NCI-H460 (cell line): Measurements from ENCODE around the gene CTDSP1. TPM values are rescaled to one million over a fixed set of nuclear protein-coding genes. Genes with fewer than 3 reads are reported as not detected.

Experiments used
- DNase-seq: peaks from one replicate; pipeline ENCODE4 v3.0.0-alpha.2; 2016; ENCODE audit warnings: low read depth; ENCODE audit errors: extremely low read depth
- total RNA-seq: library from RNA; depleted of rRNA; stranded (reverse); fragments of >200 nt; shearing (Covaris generic); gene quantifications from 2 replicates; pipeline ENCODE4 v1.2.3, GENCODE V29; 2014

CTDSP1 gene
- total RNA-seq, 1 experiment from 2014 or later, result 68.7 TPM

DNA sequence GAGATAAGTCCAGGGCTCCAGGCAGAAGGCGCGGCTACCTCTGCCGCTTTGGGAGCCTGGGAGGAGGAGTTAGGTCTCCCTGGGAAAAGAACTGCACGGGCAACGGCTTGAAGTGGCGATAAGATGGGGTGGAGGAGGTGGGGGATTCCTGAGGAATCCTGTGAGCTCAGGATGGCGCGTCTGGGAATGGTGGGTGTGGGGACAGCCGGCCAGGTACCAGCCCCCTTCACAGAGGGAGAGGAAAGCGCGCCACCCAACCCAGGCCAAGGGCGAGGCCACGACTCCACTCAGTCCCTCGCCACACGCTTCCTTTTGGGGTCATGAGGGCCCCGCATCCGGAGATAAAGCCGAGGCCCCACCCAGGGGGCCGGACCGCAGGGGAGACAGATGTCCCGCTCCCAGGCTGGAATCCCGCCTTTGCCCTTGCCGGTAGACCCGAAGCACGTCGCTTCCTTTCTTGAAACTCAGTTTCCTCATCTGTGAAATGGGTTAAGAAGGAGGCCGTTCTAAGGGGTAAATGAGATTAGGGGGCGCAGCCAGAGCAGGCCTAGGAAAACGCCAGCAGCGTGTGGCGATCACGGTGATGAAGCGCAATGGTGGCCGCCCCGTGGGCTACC lies 1.7 kb upstream of the CTDSP1 start:
- peak; percentile 64 for DNase-seq

- peak; percentile 61 for DNase-seq
These were observed 954 bp upstream of the CTDSP1 start for GRCh38 chr2:218398437-218399390.

DNA sequence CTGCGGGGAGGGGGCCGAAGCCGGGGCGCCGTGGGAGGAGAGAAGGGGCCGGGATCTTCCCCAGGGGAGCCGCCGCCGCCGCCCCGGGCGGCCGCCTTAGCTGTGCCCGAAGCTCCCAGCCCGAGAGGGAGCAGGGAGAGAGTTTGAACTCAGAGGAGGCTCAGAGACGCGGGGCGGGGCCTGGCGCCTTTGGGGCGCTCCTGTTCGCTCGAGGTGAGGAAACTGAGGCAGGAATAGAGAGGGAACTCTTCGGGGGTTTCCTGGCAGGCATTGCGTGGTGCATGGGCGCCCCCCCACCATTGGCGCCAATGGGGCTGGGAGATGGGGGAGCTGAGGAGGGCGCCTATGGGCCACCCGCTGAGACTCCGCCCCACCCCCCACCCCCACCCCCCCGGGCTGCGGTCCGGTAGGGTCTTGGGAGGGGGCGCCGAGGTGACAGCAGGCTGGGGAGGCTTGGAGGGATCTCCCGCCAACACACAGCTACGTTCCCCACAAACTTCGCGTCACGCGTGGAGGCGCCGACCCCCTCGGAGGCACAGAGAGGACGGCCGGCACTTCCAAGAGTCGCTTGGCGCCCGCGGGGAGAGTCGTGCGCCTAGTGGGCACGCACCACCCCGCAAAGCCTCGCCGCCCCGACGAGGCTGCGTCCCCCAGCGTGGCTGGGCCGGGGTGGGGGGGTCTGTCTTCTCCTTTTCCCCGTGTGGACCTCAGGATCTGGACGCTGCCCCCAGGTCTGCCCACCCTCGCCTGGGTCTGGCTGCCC lies 680 bp downstream of the CTDSP1 start:
- no peak for DNase-seq

DNA sequence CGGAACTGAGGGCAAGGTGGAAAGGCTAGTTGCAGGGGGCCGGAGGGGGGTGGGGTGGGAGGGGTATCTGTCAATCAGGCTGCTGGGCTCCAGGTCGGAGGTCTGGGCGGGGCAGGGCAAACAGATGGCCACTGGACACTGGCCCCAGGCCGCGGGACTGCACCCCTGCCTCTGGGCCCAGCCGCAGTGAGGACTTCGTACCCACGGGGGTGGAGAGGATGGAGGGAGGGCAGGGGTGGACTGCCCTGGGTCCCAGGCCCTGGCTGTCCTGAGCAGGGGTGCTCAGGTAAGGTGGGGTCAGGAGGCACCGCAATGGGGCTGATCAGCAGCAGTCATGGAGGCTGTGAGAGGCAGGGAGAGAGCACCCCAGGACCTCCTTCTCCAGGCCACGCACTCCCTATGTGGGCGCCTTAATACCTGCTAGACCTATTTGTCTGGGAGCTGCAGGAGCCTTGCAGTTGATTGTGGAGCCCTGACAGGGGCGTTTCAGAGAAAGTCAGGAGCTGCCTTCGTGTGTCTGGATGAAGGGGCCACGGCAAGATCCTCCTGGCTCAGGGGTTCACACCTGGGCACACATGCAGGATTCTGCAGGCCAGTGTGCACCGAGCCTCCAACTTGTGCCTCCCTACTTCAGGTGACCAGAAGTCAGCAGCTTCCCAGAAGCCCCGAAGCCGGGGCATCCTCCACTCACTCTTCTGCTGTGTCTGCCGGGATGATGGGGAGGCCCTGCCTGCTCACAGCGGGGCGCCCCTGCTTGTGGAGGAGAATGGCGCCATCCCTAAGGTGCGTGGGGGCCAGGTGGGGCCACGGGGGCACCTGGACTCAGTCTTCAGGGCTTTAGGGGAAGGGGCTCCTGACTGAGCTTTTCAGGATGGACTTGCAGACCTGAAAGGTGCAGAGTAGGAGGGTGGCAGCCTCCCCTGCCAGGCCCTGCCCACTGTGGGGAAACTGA lies 1.5 kb downstream of the CTDSP1 start:
- no peak for DNase-seq

DNA sequence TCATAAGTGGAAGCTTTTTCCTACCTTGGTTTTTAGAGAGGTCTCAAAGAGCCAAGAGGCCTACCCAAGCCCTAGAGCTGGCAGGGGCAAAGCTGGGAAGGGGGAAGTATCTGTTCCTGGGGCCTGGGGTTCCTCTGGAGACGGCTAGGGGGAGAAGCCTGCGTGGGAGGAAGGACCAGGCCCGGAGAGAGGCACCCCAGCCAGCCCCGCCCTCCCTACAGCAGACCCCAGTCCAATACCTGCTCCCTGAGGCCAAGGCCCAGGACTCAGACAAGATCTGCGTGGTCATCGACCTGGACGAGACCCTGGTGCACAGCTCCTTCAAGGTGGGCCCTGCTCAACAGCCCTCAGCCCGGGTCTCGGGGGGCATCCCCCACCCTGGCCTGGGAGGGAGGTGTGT lies 2.2 kb downstream of the CTDSP1 start:
- no peak for DNase-seq

- DNase-seq, result no peak
These were observed 2.8 kb downstream of the CTDSP1 start for GRCh38 chr2:218402491-218402901.

GRCh38 chr2:218402911-218403411 lies 3.3 kb downstream of the CTDSP1 start:
- no peak for DNase-seq

DNA sequence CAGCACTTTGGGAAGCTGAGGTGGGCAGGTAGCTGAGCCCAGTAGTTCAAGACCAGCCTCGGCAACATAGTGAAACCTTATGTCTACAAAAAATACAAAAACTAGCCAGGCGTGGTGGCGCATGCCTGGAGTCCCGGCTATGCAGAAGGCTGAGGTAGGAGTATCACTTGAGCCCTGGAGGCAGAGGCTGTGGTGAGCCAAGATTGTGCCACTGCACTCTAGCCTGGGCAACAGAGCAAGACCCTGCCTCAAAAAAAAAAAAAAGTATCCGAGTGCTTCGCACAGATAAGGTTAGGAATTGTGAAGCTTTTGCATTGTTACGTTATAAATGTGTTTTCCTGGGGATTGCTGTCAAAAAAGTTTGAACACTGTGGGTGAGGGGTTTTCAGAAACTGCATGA lies 4.1 kb downstream of the CTDSP1 start:
- DNase-seq, result no peak

- DNase-seq, result no peak
These were observed 4.8 kb downstream of the CTDSP1 start for GRCh38 chr2:218404351-218405085.

- no peak for DNase-seq
These were observed 5.5 kb downstream of the CTDSP1 start for GRCh38 chr2:218405086-218405745.

DNA sequence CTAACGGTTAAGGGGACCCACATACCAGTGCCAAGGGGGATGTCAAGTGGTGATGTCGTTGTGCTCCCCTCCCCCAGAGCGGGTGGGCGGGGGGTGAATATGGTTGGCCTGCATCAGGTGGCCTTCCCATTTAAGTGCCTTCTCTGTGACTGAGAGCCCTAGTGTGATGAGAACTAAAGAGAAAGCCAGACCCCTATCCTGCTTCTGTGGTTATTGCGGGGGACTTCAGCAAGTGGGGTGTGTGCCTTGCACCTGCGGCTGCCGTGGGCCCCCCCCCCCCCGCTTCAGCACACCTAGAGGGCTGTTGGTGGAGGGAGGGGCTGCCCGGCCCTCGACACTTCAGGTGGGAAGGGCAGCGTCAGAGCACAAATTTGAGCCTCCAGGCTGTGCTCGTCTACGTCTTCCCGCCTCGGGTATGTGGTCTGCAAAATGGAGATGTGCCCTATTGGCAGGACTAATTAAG lies 6.1 kb downstream of the CTDSP1 start:
- no peak for DNase-seq

- peak; percentile 94 for DNase-seq
These were observed 6.7 kb downstream of the CTDSP1 start for GRCh38 chr2:218406209-218406948.

DNA sequence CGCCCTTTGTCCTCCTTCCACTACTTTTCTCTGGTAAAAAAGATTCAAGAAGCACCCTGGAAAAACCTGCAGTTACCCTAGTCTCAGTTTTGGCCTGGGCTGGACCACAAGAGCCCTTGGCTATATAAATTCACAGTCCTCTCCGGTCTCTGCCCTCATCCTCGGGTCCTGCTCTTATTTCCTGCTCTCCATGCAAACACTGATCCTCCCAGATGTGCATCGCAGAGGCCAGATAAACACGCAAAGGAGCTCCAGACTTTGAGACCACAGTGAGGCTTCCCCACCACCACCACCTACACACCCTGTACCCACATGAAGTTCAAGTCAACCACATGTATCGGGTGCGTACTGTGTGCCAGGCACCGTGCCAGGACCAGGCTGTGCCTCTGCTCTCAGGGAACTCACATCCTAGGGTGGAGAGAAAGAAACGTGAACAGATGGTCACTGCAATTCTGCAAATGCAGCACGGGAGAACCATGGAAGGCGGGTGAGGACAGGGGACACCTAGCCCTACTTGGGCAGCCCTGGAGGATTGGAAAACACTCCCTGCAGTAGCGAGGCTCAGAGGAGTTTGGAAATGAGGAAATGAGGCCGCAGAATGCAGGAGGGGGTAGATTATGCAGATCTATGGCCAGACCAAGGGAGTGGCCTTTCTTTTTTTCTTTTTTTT lies 7.4 kb downstream of the CTDSP1 start:
- no peak for DNase-seq

DNA sequence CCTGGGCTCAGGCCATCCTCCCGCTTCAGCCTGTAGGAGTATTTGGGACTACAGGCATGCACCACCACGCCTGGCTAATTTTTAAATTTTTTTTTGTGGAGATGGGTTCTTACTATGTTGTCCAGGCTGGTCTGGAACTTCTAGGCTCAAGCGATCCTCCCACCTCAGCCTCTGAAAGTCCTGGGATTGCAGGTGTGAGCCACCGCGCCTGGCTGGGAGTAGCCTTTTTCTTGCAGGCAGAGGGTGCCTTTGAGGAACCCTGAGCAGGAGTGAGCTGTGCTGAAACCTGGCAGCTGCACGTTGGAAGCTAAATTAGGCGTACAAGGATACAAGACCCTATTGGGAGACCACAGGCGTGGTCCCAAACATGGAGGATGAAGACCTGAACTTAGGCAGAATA lies 8.0 kb downstream of the CTDSP1 start:
- no peak for DNase-seq

DNA sequence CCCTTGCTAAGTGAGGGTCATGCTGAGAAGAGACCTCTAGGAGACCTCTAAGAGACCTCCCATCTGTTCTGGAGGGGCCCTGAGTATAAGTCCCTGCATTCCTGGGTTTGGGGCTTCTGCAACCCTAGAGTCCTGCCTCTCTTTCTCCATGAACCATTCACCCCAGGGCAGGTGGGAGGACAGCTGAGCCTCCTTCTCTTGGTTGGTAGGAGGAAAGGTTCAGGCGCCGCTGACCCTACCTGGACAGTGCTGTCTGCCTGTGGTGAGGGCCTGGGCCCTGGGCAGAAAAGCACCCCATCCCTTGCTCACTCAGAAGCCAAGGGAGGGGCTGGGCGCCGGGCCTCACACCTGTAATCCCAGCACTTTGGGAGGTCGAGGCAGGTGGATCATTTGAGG lies 18.7 kb downstream of the CTDSP1 start:
- DNase-seq, result no peak

GRCh38 chr2:218418717-218419458 lies 19.2 kb downstream of the CTDSP1 start, which contains the start of gene VIL1:
Gene VIL1 (plus strand): TSS chr2:218419123. CDS start chr2:218423779, 4,656 bp downstream.
- DNase-seq, result no peak
